GM12878 (cell line): Measurements from ENCODE around the gene GFRA4. TPM values are rescaled to one million over a fixed set of nuclear protein-coding genes. Genes with fewer than 3 reads are reported as not detected.

Experiments used
- ATAC-seq: fragments of 200-7000 bp; cut with Tn5 transposase; 3 replicates; pipeline ENCODE4 v1.9.1; 2020; ENCODE audit warnings: mild to moderate bottlenecking, moderate library complexity
- BruUV-seq: library from RNA; stranded (reverse); fragments of 400-500 nt; replicated peaks from 2 replicates; lab custom pipeline; 2021; lab: Mats Ljungman, UMichigan
- CTCF ChIA-PET: fragments of 300-600 bp; sonication (Branson Sonifier 250); formaldehyde crosslinking; extraction: SDS; loops from one replicate; lab custom pipeline; 2021; ENCODE audit warnings: inconsistent platforms; lab: Yijun Ruan, JAX
- POLR2A ChIA-PET: fragments of 350-600 bp; formaldehyde crosslinking; extraction: SDS; loops from one replicate; lab custom pipeline; 2021; ENCODE audit warnings: inconsistent platforms; lab: Charles Lee
- RAD21 ChIA-PET: fragments of 300-600 bp; sonication (Branson Sonifier 250); formaldehyde crosslinking; loops from one replicate; lab custom pipeline; 2023; ENCODE audit warnings: antibody characterized with exemption; ENCODE audit not compliant: unreplicated experiment; lab: Charles Lee
- SMC1A ChIA-PET: fragments of 300-600 bp; sonication (Branson Sonifier 250); formaldehyde crosslinking; loops from one replicate; lab custom pipeline; 2023; ENCODE audit not compliant: unreplicated experiment, uncharacterized antibody; lab: Charles Lee
- DNase-seq: peaks from one replicate; pipeline ENCODE4 v3.0.0-alpha.2; 2011; ENCODE audit warnings: low read depth, low spot score
- FAIRE-seq: peaks from 3 replicates; lab custom pipeline; 2011; peaks lifted over from hg19 to GRCh38; lab: Jason Lieb, UNC
- H2AFZ ChIP-seq: 2 replicates; pipeline ENCODE4 v1.6.0; 2011; ENCODE audit warnings: low read depth, low read length, control low read depth; ENCODE audit not compliant: control insufficient read depth
- H3K27ac ChIP-seq: 2 replicates; pipeline ENCODE4 v1.5.1; 2011; ENCODE audit warnings: control low read depth; ENCODE audit not compliant: control insufficient read depth, insufficient read depth
- H3K27me3 ChIP-seq, 2 experiments: replicated peaks in 1 of 2; 2 replicates each; pipeline versions ENCODE4 v1.6.0 to v1.6.1; 2011; ENCODE audit warnings: low read length in 1 of 2; ENCODE audit not compliant: control insufficient read depth in 2 of 2, insufficient read depth in 2 of 2
- H3K36me3 ChIP-seq, 2 experiments: 2 replicates each; pipeline ENCODE4 v1.5.1; 2011; ENCODE audit warnings: low read length in 1 of 2; ENCODE audit not compliant: control insufficient read depth in 2 of 2, insufficient read depth in 2 of 2
- H3K4me1 ChIP-seq: 2 replicates; pipeline ENCODE4 v1.6.1; 2011; ENCODE audit warnings: mild to moderate bottlenecking, low read length, moderate library complexity, mixed read lengths; ENCODE audit not compliant: control insufficient read depth, insufficient read depth
- H3K4me2 ChIP-seq: 2 replicates; pipeline ENCODE4 v1.6.0; 2011; ENCODE audit warnings: control low read depth; ENCODE audit not compliant: control insufficient read depth, insufficient read depth
- H3K4me3 ChIP-seq: fragments of 200-600 bp; sonication (generic); 2 replicates; pipeline ENCODE4 v1.5.1; 2016
- H3K79me2 ChIP-seq: 2 replicates; pipeline ENCODE4 v1.6.0; 2011; ENCODE audit warnings: low read length; ENCODE audit not compliant: control insufficient read depth, insufficient read depth
- H3K9ac ChIP-seq: 2 replicates; pipeline ENCODE4 v1.8.0; 2011; ENCODE audit warnings: low read length, control low read depth, mixed read lengths; ENCODE audit not compliant: control insufficient read depth, insufficient read depth
- H3K9me3 ChIP-seq: replicated peaks from 3 replicates; pipeline ENCODE4 v1.5.1; 2011; ENCODE audit warnings: mild to moderate bottlenecking, low read length; ENCODE audit not compliant: control insufficient read depth, insufficient read depth
- H4K20me1 ChIP-seq: 2 replicates; pipeline ENCODE4 v1.6.0; 2011; ENCODE audit not compliant: control insufficient read depth, insufficient read depth
- BMI1 ChIP-seq: fragments of 450-650 bp; IDR thresholded peaks from 2 replicates; pipeline ENCODE4 v1.6.1; 2016; ENCODE audit warnings: mild to moderate bottlenecking, moderate library complexity, borderline replicate concordance
- CBX5 ChIP-seq: sonication (generic); IDR thresholded peaks from 2 replicates; pipeline ENCODE4 v1.6.1; 2016; ENCODE audit warnings: low read depth, moderate library complexity, mild to moderate bottlenecking, inconsistent platforms
- CEBPB ChIP-seq, 2 experiments: fragments of 150-350 bp in 1 of 2; IDR thresholded peaks; 2 replicates each; pipeline ENCODE4 v1.6.1; 2012 to 2014; ENCODE audit warnings: low read depth in 2 of 2, low read length in 2 of 2, borderline replicate concordance in 1 of 2, inconsistent platforms in 1 of 2
- MTA3 ChIP-seq: IDR thresholded peaks from 2 replicates; pipeline ENCODE4 v1.6.1; 2012; ENCODE audit warnings: low read length, inconsistent platforms, borderline replicate concordance
- NFXL1 ChIP-seq: fragments of 450-650 bp; IDR thresholded peaks from 2 replicates; pipeline ENCODE4 v1.6.1; 2017; ENCODE audit warnings: antibody characterized with exemption, mild to moderate bottlenecking, borderline replicate concordance
- NFYA ChIP-seq: IDR thresholded peaks from 2 replicates; pipeline ENCODE4 v1.6.1; 2011; ENCODE audit warnings: low read depth, mild to moderate bottlenecking, low read length, improper control_type of control experiment, borderline replicate concordance
- POLR2AphosphoS5 ChIP-seq: IDR thresholded peaks from 2 replicates; pipeline ENCODE4 v1.6.1; 2011; ENCODE audit warnings: mild to moderate bottlenecking, low read length, inconsistent platforms
- RAD51 ChIP-seq: fragments of 450-650 bp; IDR thresholded peaks from 2 replicates; pipeline ENCODE4 v1.6.1; 2016; ENCODE audit warnings: moderate library complexity, mild to moderate bottlenecking, inconsistent platforms
- SMAD1 ChIP-seq: fragments of 450-650 bp; IDR thresholded peaks from 2 replicates; pipeline ENCODE4 v1.6.1; 2018; ENCODE audit warnings: mild to moderate bottlenecking, low read depth; ENCODE audit not compliant: partially characterized antibody
- SMC3 ChIP-seq: IDR thresholded peaks from 2 replicates; pipeline ENCODE4 v1.6.1; 2011; ENCODE audit warnings: low read length, improper control_type of control experiment, borderline replicate concordance
- WRNIP1 ChIP-seq: IDR thresholded peaks from 2 replicates; pipeline ENCODE4 v1.6.1; 2011; ENCODE audit warnings: low read depth, low read length, improper control_type of control experiment, borderline replicate concordance
- ZNF207 ChIP-seq: fragments of 450-650 bp; IDR thresholded peaks from 2 replicates; pipeline ENCODE4 v1.6.1; 2014; ENCODE audit warnings: antibody characterized with exemption, mild to moderate bottlenecking, borderline replicate concordance
- WGBS: methylation state at CpG from one replicate; pipeline ENCODE4 v1.1.6; 2016; ENCODE audit warnings: low lambda C conversion rate; ENCODE audit not compliant: insufficient replicate concordance, insufficient coverage; ENCODE audit errors: missing lambda C conversion rate; 5-methylcytosine and 5-hydroxymethylcytosine counted together
- in situ Hi-C: fragments of 300-500 bp; cut with MboI; formaldehyde crosslinking; loops from 9 replicates; pipeline ENCODE4 v1.14.3; 2018; ENCODE audit warnings: mixed read lengths
- intact Hi-C: fragments of 100-400 bp; cut with micrococcal nuclease; formaldehyde crosslinking; loops from one replicate; pipeline ENCODE4 v1.14.2; 2022; ENCODE audit not compliant: unreplicated experiment
- polyA plus RNA-seq, 11 experiments: library from polyadenylated mRNA; depleted of rRNA in 4 of 11; unstranded in 6 of 11; stranded (reverse) in 5 of 11; fragments of >200 nt; fragmentation: Nextera tagmentation in 4 of 11; fragmentation: Illumina TruSeq in 1 of 11; extraction: Ambion mirVana in 4 of 11; extraction: Trizol in 1 of 11; gene quantifications; 1 replicate in 1 of 11; 2 replicates in 10 of 11; pipeline versions ENCODE4 v1.2.1 to v1.2.3, GENCODE V29; 2011 to 2016; ENCODE audit warnings: inconsistent platforms in 2 of 11, missing spikeins in 2 of 11, low read depth in 1 of 11
- total RNA-seq, 4 experiments: library from RNA; depleted of rRNA in 3 of 4; stranded (reverse); fragments of >200 nt in 3 of 4; fragmentation: Illumina TruSeq in 1 of 4; extraction: Trizol in 1 of 4; gene quantifications; 2 replicates each; pipeline versions ENCODE4 v1.2.1 to v1.2.3, GENCODE V29; 2013 to 2021
- TF ChIP-seq, protein P1 (sequence below): fragments of 150-350 bp; IDR thresholded peaks from 2 replicates; pipeline ENCODE4 v1.6.1; 2014; ENCODE audit warnings: mild to moderate bottlenecking, low read depth, low read length
- TF ChIP-seq, protein P2 (sequence below): fragments of 450-650 bp; IDR thresholded peaks from 2 replicates; pipeline ENCODE4 v1.6.1; 2017; ENCODE audit warnings: mild to moderate bottlenecking, moderate library complexity

The GFRA4 gene
- total and polyA plus RNA-seq, 10 of the 15 experiments (the other 5 are each of a cell fraction or from before 2014, with no cell fraction given), result 0.04 TPM; not detected in 9

DNA sequence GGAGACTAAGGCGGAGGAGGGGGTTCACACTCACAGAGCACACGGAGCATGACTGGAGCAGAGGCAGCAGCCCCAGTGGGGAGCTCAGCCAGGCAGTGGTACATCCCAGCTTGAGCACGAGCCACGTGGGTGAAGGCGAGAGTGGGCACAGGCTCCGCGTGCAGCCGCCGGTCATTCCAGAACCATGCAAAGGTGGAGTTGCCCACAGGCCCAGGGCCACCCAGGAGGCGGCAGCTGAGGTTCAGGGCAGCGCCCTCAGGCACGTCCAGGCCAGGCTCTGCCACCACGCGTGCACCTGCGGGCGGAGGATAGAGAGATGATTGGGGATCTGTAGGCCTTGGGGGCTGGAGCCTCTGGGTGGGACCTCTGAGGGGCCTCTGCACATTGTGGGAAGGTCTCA, 28.1 kb upstream of the GFRA4 start:
- Histone ChIP-seq H3K79me2 (no peaks in the 10 kb centered on the region), H2AFZ (no peak overlapping the region), H4K20me1 (no peaks in the 10 kb centered on the region), H3K4me1 (no peaks in the 10 kb centered on the region), H3K27ac (no peak overlapping the region), H3K9ac (no peak overlapping the region), H3K36me3 (no peaks in the 10 kb centered on the region), H3K27me3 (no peaks in the 10 kb centered on the region; a peak in 1 of 4 replicates), H3K4me2 (no peak overlapping the region), H3K9me3 (no peaks in the 10 kb centered on the region; the same call in 2 of the 3 replicates), H3K4me3 (no peak overlapping the region)
- RAD21 ChIA-PET, result no interaction called here
- FAIRE-seq (no peak), DNase-seq (no peak), ATAC-seq (no peak)
- SMC1A ChIA-PET, result no interaction called here
- intact Hi-C loops, result no loop called here
- TF ChIP-seq CEBPB (IDR thresholded peaks at IDR 0.05; ENCODE audit: borderline replicate concordance in 1 of 2, low read depth in 2 of 2, low read length in 2 of 2) (no peak), RAD51 (no peak), SMAD1 (no peak), BMI1 (no peak), MTA3 (no peak), ZNF207 (no peak), NFXL1 (no peak), SMC3 (no peak), CBX5 (no peak), NFYA (no peak), WRNIP1 (no peak), POLR2AphosphoS5 (no peak)
- TF ChIP-seq, protein P1, sequence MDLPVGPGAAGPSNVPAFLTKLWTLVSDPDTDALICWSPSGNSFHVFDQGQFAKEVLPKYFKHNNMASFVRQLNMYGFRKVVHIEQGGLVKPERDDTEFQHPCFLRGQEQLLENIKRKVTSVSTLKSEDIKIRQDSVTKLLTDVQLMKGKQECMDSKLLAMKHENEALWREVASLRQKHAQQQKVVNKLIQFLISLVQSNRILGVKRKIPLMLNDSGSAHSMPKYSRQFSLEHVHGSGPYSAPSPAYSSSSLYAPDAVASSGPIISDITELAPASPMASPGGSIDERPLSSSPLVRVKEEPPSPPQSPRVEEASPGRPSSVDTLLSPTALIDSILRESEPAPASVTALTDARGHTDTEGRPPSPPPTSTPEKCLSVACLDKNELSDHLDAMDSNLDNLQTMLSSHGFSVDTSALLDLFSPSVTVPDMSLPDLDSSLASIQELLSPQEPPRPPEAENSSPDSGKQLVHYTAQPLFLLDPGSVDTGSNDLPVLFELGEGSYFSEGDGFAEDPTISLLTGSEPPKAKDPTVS, result no peak
- TF ChIP-seq, protein P2, sequence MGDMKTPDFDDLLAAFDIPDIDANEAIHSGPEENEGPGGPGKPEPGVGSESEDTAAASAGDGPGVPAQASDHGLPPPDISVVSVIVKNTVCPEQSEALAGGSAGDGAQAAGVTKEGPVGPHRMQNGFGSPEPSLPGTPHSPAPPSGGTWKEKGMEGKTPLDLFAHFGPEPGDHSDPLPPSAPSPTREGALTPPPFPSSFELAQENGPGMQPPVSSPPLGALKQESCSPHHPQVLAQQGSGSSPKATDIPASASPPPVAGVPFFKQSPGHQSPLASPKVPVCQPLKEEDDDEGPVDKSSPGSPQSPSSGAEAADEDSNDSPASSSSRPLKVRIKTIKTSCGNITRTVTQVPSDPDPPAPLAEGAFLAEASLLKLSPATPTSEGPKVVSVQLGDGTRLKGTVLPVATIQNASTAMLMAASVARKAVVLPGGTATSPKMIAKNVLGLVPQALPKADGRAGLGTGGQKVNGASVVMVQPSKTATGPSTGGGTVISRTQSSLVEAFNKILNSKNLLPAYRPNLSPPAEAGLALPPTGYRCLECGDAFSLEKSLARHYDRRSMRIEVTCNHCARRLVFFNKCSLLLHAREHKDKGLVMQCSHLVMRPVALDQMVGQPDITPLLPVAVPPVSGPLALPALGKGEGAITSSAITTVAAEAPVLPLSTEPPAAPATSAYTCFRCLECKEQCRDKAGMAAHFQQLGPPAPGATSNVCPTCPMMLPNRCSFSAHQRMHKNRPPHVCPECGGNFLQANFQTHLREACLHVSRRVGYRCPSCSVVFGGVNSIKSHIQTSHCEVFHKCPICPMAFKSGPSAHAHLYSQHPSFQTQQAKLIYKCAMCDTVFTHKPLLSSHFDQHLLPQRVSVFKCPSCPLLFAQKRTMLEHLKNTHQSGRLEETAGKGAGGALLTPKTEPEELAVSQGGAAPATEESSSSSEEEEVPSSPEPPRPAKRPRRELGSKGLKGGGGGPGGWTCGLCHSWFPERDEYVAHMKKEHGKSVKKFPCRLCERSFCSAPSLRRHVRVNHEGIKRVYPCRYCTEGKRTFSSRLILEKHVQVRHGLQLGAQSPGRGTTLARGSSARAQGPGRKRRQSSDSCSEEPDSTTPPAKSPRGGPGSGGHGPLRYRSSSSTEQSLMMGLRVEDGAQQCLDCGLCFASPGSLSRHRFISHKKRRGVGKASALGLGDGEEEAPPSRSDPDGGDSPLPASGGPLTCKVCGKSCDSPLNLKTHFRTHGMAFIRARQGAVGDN, result no peak
- in situ Hi-C loops, result no loop called here
- CTCF ChIA-PET, result interaction anchor here (1.1 kb wide), 1 partner anchor 17 kb away, joined by 3 read pairs; no protein-coding TSS in a partner anchor
- POLR2A ChIA-PET, result no interaction called here
- 56% methylated on average over 16 of the region's 16 CpGs for WGBS
- BruUV-seq, result no TSS peak
